ENCODE measurements around the gene AUP1. TPM values are rescaled to one million over a fixed set of nuclear protein-coding genes. Genes with fewer than 3 reads are reported as not detected.

Gene AUP1
- polyA plus RNA-seq, 1 donor from 2014 or later = 153 TPM

- no peaks in the 10 kb centered on the region for H3K36me3 ChIP-seq (ENCODE audit: insufficient read depth, low read length)
- H3K79me2 ChIP-seq (replicated peaks; ENCODE audit: insufficient read depth, low read length) = no peaks in the 10 kb centered on the region
- peaks cover 11% of the 10 kb centered on the region for H3K27me3 ChIP-seq (ENCODE audit: insufficient read depth, low read depth, low read length)
- no peak overlapping the region for H3K27ac ChIP-seq (ENCODE audit: low read length)
- no peak for TF ChIP-seq TAF1 (IDR thresholded peaks at IDR 0.05; ENCODE audit: low read depth)
- no peak for TF ChIP-seq CTCF (IDR thresholded peaks at IDR 0.05; ENCODE audit: poor library complexity, severe bottlenecking)
- no peak for TF ChIP-seq EP300 (conservative IDR thresholded peaks at IDR 0.05; ENCODE audit: poor library complexity, severe bottlenecking)
- TF ChIP-seq EZH2 (IDR thresholded peaks at IDR 0.05; ENCODE audit: borderline replicate concordance, insufficient read depth, low read length, poor library complexity, severe bottlenecking) = no peak
- TF ChIP-seq MXI1 (conservative IDR thresholded peaks at IDR 0.05; ENCODE audit: poor library complexity, severe bottlenecking) = no peak
- TF ChIP-seq RAD21 (conservative IDR thresholded peaks at IDR 0.05) = no peak
- no peaks in the 10 kb centered on the region for H3K9me3 ChIP-seq (ENCODE audit: low read length)
- no peaks in the 10 kb centered on the region for H3K9me2 ChIP-seq (ENCODE audit: insufficient read depth, low read length)
- no peaks in the 10 kb centered on the region for H3F3A ChIP-seq (ENCODE audit: insufficient read depth, low read length, poor library complexity, severe bottlenecking)
- H4K20me1 ChIP-seq (ENCODE audit: insufficient read depth) = no peaks in the 10 kb centered on the region
- H3K4me2 ChIP-seq (ENCODE audit: low read length) = no peak overlapping the region
- H3K4me3 ChIP-seq (ENCODE audit: low read length) = no peak overlapping the region
- no peak overlapping the region for H3K9ac ChIP-seq (ENCODE audit: low read length)
- no peak overlapping the region for H2AFZ ChIP-seq (ENCODE audit: low read depth, low read length)
These were observed 30.4 kb upstream of the AUP1 start for GRCh38 chr2:74559912-74560311.

DNA sequence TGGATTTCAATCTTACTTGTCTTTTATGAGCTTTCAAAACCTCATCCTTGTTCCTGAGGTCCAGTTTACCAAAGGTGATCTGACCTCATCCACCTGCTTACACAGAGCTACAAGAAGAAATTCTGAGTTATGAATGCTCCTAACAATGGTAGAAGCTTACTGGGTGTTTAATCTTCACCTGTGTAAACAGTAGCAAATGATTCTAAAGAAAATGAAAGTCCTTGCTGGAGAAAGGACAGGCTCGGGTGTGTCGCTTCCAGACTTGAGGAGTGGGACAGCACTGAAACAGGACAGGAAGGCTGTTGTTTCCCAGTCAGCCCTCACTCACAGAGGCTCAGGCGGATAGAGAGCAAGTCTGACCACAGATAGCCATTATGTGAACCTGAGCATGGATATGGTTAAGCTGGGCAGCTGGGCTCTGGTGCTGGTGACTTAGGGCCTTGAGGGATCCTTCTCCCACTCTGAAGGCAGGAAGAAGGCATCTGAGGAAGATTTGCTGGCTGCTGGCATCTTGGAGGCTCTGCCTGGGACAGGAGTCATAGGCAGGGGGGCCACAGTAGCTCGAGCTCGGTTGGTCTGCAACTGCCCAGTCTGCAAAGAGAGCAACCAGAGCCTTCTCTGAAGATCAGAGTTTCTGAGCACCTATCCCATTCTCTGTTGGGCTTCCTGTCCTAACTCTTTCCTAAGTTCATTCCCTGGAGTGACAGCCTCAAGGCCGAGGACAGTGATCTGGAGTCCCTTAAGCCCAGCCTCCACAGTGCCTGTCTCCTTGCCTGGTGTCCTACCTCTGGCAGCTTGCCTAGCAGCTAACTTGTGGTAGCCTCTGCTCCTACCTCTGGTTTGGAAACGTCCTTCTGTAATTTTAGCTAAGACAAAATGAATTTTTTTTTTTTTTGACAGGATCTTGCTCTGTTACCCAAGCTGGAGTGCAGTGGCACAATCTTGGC, 29.1 kb upstream of the AUP1 start:
- Histone ChIP-seq H3K27me3 (ENCODE audit: insufficient read depth, low read depth, low read length) (peaks cover 24% of the 10 kb centered on the region), H3F3A (ENCODE audit: insufficient read depth, low read length, poor library complexity, severe bottlenecking) (no peaks in the 10 kb centered on the region), H3K36me3 (ENCODE audit: insufficient read depth, low read length) (no peaks in the 10 kb centered on the region), H3K4me3 (ENCODE audit: low read length) (no peak overlapping the region), H3K9me2 (ENCODE audit: insufficient read depth, low read length) (no peaks in the 10 kb centered on the region), H2AFZ (ENCODE audit: low read depth, low read length) (no peak overlapping the region), H3K27ac (ENCODE audit: low read length) (no peak overlapping the region), H3K9ac (ENCODE audit: low read length) (no peak overlapping the region), H3K9me3 (ENCODE audit: low read length) (no peaks in the 10 kb centered on the region), H4K20me1 (ENCODE audit: insufficient read depth) (no peaks in the 10 kb centered on the region), H3K79me2 (replicated peaks; ENCODE audit: insufficient read depth, low read length) (no peaks in the 10 kb centered on the region), H3K4me2 (ENCODE audit: low read length) (no peak overlapping the region)
- TF ChIP-seq CTCF (IDR thresholded peaks at IDR 0.05; ENCODE audit: poor library complexity, severe bottlenecking) (no peak), MXI1 (conservative IDR thresholded peaks at IDR 0.05; ENCODE audit: poor library complexity, severe bottlenecking) (no peak), POLR2AphosphoS5 (IDR thresholded peaks at IDR 0.05) (no peak), EZH2 (IDR thresholded peaks at IDR 0.05; ENCODE audit: borderline replicate concordance, insufficient read depth, low read length, poor library complexity, severe bottlenecking) (no peak), SMC3 (conservative IDR thresholded peaks at IDR 0.05; ENCODE audit: poor library complexity) (no peak), TAF1 (IDR thresholded peaks at IDR 0.05; ENCODE audit: low read depth) (no peak), EP300 (conservative IDR thresholded peaks at IDR 0.05; ENCODE audit: poor library complexity, severe bottlenecking) (no peak), RAD21 (conservative IDR thresholded peaks at IDR 0.05) (no peak)
- TF ChIP-seq, protein P1, sequence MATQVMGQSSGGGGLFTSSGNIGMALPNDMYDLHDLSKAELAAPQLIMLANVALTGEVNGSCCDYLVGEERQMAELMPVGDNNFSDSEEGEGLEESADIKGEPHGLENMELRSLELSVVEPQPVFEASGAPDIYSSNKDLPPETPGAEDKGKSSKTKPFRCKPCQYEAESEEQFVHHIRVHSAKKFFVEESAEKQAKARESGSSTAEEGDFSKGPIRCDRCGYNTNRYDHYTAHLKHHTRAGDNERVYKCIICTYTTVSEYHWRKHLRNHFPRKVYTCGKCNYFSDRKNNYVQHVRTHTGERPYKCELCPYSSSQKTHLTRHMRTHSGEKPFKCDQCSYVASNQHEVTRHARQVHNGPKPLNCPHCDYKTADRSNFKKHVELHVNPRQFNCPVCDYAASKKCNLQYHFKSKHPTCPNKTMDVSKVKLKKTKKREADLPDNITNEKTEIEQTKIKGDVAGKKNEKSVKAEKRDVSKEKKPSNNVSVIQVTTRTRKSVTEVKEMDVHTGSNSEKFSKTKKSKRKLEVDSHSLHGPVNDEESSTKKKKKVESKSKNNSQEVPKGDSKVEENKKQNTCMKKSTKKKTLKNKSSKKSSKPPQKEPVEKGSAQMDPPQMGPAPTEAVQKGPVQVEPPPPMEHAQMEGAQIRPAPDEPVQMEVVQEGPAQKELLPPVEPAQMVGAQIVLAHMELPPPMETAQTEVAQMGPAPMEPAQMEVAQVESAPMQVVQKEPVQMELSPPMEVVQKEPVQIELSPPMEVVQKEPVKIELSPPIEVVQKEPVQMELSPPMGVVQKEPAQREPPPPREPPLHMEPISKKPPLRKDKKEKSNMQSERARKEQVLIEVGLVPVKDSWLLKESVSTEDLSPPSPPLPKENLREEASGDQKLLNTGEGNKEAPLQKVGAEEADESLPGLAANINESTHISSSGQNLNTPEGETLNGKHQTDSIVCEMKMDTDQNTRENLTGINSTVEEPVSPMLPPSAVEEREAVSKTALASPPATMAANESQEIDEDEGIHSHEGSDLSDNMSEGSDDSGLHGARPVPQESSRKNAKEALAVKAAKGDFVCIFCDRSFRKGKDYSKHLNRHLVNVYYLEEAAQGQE (IDR thresholded peaks at IDR 0.05; ENCODE audit: borderline replicate concordance) = no peak
